Coronary artery (tissue), 2 donors: Measurements from ENCODE around the gene GRIP1.

Experiments used
- DNase-seq: peaks from one replicate; pipeline ENCODE4 v3.0.0-alpha.2; 2017; ENCODE audit warnings: low spot score
- H3K27ac ChIP-seq, 2 donors: fragments of 200-600 bp; sonication (generic); one replicate each; pipeline ENCODE4 v1.5.1; 2016 to 2019
- H3K4me3 ChIP-seq: fragments of 200-600 bp; sonication (generic); 2 replicates; pipeline ENCODE4 v1.5.1; 2016; ENCODE audit warnings: mild to moderate bottlenecking, moderate library complexity
- TF ChIP-seq, protein P1 (sequence below): fragments of 200-600 bp; sonication (generic); IDR thresholded peaks from one replicate; pipeline ENCODE4 v1.5.1; 2019; ENCODE audit warnings: antibody characterized with exemption

The GRIP1 gene

DNA sequence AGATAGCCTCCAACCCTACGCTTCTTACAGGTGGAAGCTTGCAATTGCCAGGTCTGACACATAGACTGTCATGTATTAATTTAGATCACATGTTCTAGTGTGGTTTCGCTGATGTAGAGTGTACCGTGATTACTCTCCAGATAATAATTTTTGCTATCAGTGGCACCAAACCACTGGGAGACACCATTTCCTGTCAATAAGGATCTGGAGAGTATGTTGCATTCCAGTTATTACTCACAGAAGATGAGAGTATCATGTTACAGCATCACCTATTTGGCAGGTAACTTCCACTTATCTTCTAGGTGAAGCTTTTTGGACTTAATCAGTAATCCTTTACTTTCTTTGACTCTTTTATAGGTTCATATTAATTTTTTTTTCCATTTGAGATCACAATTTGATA lies 229.3 kb downstream of the GRIP1 start:
- TF ChIP-seq, protein P1, sequence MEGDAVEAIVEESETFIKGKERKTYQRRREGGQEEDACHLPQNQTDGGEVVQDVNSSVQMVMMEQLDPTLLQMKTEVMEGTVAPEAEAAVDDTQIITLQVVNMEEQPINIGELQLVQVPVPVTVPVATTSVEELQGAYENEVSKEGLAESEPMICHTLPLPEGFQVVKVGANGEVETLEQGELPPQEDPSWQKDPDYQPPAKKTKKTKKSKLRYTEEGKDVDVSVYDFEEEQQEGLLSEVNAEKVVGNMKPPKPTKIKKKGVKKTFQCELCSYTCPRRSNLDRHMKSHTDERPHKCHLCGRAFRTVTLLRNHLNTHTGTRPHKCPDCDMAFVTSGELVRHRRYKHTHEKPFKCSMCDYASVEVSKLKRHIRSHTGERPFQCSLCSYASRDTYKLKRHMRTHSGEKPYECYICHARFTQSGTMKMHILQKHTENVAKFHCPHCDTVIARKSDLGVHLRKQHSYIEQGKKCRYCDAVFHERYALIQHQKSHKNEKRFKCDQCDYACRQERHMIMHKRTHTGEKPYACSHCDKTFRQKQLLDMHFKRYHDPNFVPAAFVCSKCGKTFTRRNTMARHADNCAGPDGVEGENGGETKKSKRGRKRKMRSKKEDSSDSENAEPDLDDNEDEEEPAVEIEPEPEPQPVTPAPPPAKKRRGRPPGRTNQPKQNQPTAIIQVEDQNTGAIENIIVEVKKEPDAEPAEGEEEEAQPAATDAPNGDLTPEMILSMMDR = no peak
- DNase-seq = no peak
- Histone ChIP-seq H3K27ac (no peak overlapping the region), H3K4me3 (no peak overlapping the region)

DNA sequence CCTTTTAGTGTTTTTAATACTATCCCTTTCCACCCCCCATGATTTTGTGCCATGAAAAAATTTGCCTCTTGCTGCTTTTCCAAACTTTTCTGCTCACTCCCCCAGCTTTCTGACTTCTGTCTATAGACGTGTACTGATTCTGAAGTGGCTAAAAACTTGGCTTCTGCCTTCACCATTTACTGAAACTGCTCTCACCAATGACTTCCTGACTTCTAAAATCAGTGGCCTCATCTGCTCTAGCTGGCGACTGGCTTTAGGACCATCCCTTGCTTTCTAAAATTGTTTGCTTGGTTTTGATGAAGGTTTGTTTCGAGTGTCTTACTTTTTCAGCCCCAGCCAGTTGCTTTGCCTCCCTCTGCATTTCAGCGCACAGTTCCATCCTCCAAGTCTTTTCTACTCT lies 231.2 kb downstream of the GRIP1 start:
- Histone ChIP-seq H3K4me3 (no peak overlapping the region), H3K27ac (no peak overlapping the region)
- DNase-seq = no peak
- TF ChIP-seq, protein P1 = no peak

DNA sequence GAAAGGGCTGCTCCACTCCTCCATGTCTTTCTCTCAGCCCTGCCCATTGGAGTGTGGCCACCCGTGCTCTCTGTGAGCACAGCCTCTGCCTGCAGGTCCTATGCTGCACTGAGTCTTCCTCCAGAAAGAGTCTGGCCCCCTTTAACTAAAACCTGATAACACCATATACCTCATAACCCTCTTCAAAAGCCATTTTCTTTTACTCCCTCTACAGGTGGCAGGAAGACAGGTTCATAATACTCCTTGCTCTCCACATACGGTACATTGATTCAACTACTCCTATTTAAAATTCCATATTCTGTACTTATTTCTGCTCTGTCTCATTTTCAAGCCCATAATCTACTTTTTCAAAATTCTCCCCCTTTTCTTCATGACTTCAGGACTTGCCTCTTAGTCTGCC lies 232.6 kb downstream of the GRIP1 start:
- Histone ChIP-seq H3K27ac (no peak overlapping the region), H3K4me3 (no peak overlapping the region)
- no peak for DNase-seq
- TF ChIP-seq, protein P1 = no peak

DNA sequence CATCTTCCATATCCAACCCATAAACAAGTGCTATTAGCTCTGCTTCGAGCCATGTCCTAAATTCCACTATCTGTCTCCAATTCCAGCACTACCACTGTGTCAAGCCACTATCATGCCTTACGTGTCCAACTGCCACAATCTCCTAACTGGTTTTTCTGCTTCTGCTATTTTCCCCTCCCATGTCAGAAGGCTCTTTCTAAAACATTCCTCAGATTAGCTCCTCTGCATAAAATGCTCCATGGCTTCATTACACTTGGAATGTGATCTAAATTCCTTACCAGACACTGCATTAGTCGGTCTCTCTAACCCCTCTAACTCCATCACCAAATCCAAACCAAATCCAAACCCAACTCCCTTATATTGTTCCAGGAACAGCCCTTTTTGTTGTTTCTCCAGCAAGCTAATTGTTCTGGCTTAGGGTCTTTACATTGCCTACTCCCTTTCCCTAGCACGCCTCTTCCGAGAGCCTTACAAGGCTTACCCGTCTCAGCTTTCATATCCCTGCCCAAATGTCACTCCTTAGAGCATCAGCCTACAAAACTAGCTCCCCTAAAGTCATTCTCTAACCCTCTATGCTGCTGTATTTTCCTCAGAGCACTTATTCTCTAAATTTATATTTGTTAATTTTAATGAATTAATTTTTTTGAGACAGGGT lies 236.8 kb downstream of the GRIP1 start:
- TF ChIP-seq, protein P1 = no peak
- DNase-seq = no peak

DNA sequence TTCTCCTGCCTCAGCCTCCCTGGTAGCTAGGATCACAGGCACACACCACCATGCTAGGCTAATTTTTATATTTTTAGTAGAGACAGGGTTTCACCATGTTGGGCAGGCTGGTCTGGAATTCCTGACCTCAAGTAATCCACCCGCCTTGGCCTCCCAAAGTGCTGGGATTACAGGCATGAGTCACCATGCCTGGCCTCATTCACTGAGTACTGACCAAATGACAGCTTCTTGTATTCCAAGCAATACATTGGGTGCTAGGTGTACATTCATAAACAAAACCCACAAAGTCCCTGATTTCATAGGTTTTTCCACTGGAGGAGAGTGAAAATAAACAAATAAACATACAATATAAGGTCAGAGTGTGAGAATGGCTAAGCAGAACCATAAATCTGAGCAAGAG lies 240.3 kb downstream of the GRIP1 start:
- H3K4me3 ChIP-seq = no peak overlapping the region
- DNase-seq = no peak
- no peak overlapping the region for H3K27ac ChIP-seq
- TF ChIP-seq, protein P1 = no peak

More for the DNA sequence above, 236.8 kb downstream of the GRIP1 start:
- Histone ChIP-seq H3K4me3 (no peak overlapping the region), H3K27ac (no peak overlapping the region)

DNA sequence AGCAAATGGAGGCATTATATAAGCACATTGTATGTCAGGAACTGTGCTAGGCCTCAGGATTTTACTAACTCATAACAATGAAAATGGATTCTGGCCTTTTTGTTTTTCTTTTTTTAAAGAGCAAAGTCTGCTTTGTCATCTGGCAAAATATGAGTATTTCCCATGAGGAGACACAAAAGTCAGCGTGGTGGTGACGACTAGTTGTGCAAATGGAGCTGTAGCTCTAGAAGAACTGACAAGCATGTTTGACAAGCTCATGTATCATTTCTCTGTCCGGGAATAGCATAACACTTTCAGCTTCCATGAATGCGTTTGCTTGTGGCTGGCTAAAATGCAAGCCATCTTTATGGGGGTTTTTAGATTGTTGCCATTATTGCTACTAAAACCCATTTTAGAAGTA lies 248.8 kb downstream of the GRIP1 start:
- Histone ChIP-seq H3K4me3 (no peak overlapping the region), H3K27ac (no peak overlapping the region)
- TF ChIP-seq, protein P1 = no peak
- no peak for DNase-seq

DNA sequence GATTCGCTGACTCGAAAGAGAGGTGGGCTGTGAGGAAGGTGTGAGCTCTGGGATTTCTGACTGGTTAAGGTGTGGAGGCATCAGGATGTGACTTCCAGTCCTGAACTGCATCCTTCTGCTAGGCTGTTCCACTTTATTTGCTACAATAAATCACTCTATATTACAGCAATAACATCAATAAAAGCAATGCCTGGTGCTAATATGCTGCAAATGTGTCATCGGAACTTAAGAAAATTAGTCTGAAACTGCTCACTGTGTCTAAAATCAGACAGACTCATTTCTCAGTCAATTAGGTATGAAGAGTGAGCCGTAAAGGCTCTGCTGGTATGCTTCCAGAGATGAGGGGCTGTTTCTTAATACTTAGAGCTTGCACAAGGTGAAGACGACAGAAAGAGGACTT lies 250.0 kb downstream of the GRIP1 start:
- no peak for DNase-seq
- TF ChIP-seq, protein P1 = no peak
- H3K27ac ChIP-seq = no peak overlapping the region
- no peak overlapping the region for H3K4me3 ChIP-seq
